GM18951 (cell line): ENCODE measurements around the gene PLEKHG4B.

ENCODE experiments used
- POLR2A ChIP-seq: IDR thresholded peaks from 4 replicates; pipeline ENCODE4 v1.6.1; 2011; ENCODE audit warnings: mild to moderate bottlenecking; ENCODE audit not compliant: insufficient read length, insufficient read depth; ENCODE audit errors: extremely low read depth
- in situ Hi-C: fragments of 300-500 bp; cut with MboI; formaldehyde crosslinking; loops from one replicate; pipeline ENCODE4 v1.12.0; 2022; ENCODE audit warnings: low sequenced_read_pairs, mixed read lengths, inconsistent platforms; ENCODE audit not compliant: unreplicated experiment

PLEKHG4B gene

DNA sequence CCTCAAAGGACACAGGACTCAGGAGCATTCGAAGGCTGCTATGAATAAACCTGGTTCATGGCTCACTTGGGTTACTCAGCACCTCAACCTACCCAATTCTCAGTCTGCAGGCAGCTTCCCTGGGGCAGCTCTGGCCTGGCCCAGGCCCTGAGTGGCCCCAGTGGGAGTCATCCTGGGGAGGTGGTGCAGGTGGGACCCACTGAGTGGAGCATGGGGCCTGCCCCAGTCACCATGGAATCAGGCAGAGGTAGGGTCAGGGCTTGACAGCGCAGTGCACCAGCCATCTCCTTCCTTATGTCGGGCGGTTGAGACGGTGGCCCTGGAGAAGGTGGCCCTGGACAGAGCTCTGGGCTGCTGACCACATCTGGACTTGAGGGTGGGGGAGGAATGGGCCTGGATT, 19.2 kb downstream of the PLEKHG4B start:
- TF ChIP-seq POLR2A, result no peak
- in situ Hi-C loops, result no loop called here

DNA sequence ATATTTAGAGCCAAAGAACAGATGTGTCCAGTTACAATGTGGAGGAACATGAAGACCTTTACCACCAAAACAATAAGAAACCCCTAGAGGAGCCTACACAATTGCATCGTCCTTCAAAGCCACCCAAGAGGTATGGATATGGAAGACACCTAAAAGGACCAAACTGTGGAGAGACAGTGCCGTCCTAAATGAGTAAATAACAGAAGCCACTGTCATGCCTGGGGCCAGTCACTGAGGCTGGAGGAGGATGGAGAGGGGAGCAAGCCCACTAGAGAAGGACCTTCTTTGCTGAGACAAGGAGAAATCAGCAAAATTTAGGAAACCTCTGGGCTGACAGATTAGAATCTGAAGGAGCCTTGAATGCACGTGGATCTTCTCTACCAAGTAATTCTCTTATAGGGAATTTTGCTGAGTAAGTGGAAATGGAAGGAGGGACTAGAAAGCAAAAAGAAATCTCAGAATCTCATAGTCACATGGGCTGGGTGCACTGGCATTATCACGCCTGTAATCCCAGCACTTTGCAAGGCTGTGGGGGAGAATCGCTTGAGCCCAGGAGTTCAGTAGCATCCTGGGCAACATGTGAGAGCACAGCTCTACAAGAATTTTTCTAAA, 27.6 kb downstream of the PLEKHG4B start:
- in situ Hi-C loops, result no loop called here

DNA sequence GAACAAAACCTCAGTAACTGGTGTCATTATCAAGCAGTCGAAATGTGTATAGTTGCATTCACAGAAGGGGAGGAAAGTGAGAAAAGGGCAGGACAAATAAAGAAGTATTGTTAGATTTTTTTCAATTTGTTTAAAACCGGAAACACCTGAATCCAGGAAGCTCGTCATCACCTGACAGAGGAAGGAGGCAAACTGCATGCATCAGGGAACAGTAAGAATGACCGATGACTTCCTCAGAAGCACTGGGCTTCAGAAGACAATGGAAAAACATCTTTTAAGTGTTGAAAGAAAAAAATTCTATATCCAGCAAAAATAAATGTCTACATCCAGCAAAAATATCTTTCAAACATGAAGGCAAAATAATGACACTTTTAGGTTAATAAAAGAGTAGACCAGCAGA, 29.5 kb downstream of the PLEKHG4B start:
- TF ChIP-seq POLR2A, result no peak
- in situ Hi-C loops, result no loop called here

More for the DNA sequence above, 27.6 kb downstream of the PLEKHG4B start:
- no peak for TF ChIP-seq POLR2A

DNA sequence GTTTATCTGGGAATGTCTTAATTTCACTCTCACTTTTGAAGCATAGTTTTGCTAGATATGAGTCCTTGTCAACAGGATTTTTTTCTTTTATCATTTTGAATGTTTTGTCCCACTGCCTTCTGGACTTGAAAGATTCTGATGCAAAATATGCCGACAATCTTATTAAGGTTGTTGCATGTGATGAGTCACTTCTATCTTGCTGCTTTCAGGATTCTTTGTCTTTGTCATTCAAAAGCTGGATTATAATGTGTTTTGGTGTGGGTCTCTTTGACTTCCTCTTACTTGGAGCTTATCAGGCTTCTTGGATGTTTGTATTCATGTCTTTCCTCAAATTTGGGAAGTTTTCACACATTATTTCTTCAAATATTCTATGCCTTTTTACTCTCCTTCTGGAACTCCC, 33.8 kb downstream of the PLEKHG4B start:
- in situ Hi-C loops, result no loop called here
- no peak for TF ChIP-seq POLR2A

- in situ Hi-C loops, result no loop called here
- TF ChIP-seq POLR2A, result no peak
These were observed 34.8 kb downstream of the PLEKHG4B start for GRCh38 chr5:126806-127205.

- in situ Hi-C loops, result no loop called here
These were observed 35.9 kb downstream of the PLEKHG4B start for GRCh38 chr5:127886-128285.

DNA sequence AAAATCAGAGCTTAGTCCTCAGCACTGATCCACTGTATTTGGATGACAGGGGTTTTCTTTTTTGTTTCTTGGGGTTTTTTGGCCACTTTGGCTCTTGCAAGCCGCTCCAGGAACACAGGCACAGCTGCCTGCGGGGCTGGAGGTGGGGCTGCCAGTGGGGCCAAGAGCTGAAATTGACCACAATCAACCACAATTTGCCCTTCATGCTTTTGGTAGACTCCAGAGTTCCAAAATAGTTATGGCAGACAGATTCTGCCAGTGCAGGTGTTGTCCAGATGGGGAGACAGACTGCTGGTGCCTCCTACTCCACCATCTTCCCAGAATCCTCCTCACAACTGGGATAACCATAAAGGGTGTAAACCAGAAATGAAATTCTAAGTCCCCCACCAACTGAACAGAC, 36.5 kb downstream of the PLEKHG4B start:
- in situ Hi-C loops, result no loop called here
- no peak for TF ChIP-seq POLR2A

More at GRCh38 chr5:127886-128285, 35.9 kb downstream of the PLEKHG4B start:
- no peak for TF ChIP-seq POLR2A

- no peak for TF ChIP-seq POLR2A
- in situ Hi-C loops, result no loop called here
These were observed 37.2 kb downstream of the PLEKHG4B start for GRCh38 chr5:129148-129547.

GRCh38 chr5:129820-130219, 37.9 kb downstream of the PLEKHG4B start:
- in situ Hi-C loops, result no loop called here
- no peak for TF ChIP-seq POLR2A

- in situ Hi-C loops, result no loop called here
- TF ChIP-seq POLR2A, result no peak
These were observed 38.7 kb downstream of the PLEKHG4B start for GRCh38 chr5:130601-131131.

GRCh38 chr5:136901-137300, 44.9 kb downstream of the PLEKHG4B start:
- in situ Hi-C loops, result no loop called here
- no peak for TF ChIP-seq POLR2A

DNA sequence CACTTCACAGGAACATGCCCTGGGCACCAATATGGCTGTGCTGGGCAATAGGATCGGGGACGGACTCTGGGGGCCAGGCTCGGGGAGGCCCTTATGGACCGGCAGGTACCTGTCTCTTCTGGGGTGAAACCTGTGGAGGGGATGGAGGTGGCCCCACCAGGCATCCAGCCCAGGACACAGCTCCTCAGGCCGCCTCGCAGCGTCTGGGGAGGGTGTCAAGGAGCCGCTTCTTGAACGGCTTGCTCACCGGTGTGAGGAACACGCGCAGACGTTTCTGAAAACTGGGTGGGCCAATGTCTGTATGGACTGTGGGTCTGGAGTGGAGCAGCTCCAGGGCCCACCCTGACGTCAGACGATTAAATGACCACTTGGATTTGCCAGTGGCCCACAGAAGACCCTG, 45.8 kb downstream of the PLEKHG4B start:
- in situ Hi-C loops, result no loop called here
- no peak for TF ChIP-seq POLR2A

DNA sequence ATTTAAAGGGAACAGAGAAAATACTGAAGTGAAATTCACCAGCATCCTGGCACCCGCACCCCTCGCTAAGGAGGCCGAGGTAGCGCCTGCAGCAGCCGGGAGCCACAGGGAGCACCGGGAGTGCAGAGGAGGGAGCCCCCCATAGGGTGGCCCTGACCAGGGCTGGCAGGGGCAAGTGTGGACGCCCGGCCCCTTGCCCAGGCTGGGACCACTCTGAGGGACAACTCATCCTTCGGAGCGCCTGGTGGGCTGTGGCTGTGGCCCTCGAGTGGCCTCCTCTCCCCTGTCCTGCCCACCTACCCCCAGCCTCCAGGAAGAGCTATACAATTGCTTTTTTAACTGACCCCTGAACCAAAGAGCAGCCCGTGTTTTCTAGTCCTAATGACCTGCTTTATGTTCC, 47.0 kb downstream of the PLEKHG4B start:
- TF ChIP-seq POLR2A, result no peak
- in situ Hi-C loops, result no loop called here

- in situ Hi-C loops, result no loop called here
- TF ChIP-seq POLR2A, result no peak
These were observed 47.8 kb downstream of the PLEKHG4B start for GRCh38 chr5:139579-140442.
